K562 (cell line): ENCODE measurements around the gene QPRT. TPM values are rescaled to one million over a fixed set of nuclear protein-coding genes. Genes with fewer than 3 reads are reported as not detected.
A peak's percentile ranks its signal among the peaks of the same experiment; 100 is the strongest.
"Not testable (repeated sequence)": the region's sequence is repeated elsewhere in the genome, so short reads cannot be mapped to it uniquely, and the experiment has no call there.

Experiments
- ATAC-seq: fragments of 200-7000 bp; cut with Tn5 transposase; 3 replicates; pipeline ENCODE4 v1.9.1; 2020; ENCODE audit warnings: moderate library complexity
- BruUV-seq: library from RNA; stranded (reverse); fragments of 400-500 nt; replicated peaks from 2 replicates; lab custom pipeline; 2021; lab: Mats Ljungman, UMichigan
- CTCF ChIA-PET: fragments of 300-600 bp; formaldehyde crosslinking; extraction: SDS; loops from one replicate; lab custom pipeline; 2021; ENCODE audit warnings: low intra/inter-chr PET ratio; lab: Yijun Ruan, JAX
- POLR2A ChIA-PET: fragments of 300-600, 350-650 bp; sonication (Branson Sonifier 250); formaldehyde crosslinking; extraction: SDS; loops from one replicate; lab custom pipeline; 2021; ENCODE audit warnings: antibody characterized with exemption, inconsistent platforms; lab: Yijun Ruan, JAX
- DNase-seq, 4 experiments: peaks; one replicate each; pipeline versions ENCODE4 v3.0.0 to v3.0.0-alpha.2; 2011 to 2018; ENCODE audit warnings: low spot score in 3 of 4, mixed read lengths in 3 of 4; ENCODE audit errors: extremely low read depth in 1 of 4
- FAIRE-seq: peaks from 2 replicates; lab custom pipeline; 2011; peaks lifted over from hg19 to GRCh38; lab: Jason Lieb, UNC
- H2AFZ ChIP-seq: 2 replicates; pipeline ENCODE4 v1.6.0; 2011; ENCODE audit warnings: low read depth, low read length, control low read depth, inconsistent platforms
- H3K27ac ChIP-seq: fragments of 200-600 bp; 3 replicates; pipeline ENCODE4 v1.8.0; 2011; ENCODE audit warnings: low read depth, mild to moderate bottlenecking, control low read depth, inconsistent platforms, low read length, moderate library complexity, mixed read lengths; ENCODE audit errors: extremely low read depth
- H3K27me3 ChIP-seq, 2 experiments: fragments of 300-600 bp in 1 of 2; 2 replicates in 1 of 2; 3 replicates in 1 of 2; pipeline versions ENCODE4 v1.6.0 to v1.8.0; 2011; ENCODE audit warnings: inconsistent platforms in 2 of 2, low read length in 2 of 2, mild to moderate bottlenecking in 1 of 2, mixed read lengths in 1 of 2, moderate library complexity in 1 of 2; ENCODE audit not compliant: control insufficient read depth in 2 of 2, insufficient read depth in 2 of 2
- H3K36me3 ChIP-seq: fragments of 300-600 bp; 3 replicates; pipeline ENCODE4 v1.8.0; 2011; ENCODE audit warnings: mild to moderate bottlenecking, low read length, inconsistent platforms; ENCODE audit not compliant: control insufficient read depth, insufficient read depth
- H3K4me1 ChIP-seq, 2 experiments: fragments of 200-600 bp in 1 of 2; replicated peaks in 1 of 2; 2 replicates in 1 of 2; 3 replicates in 1 of 2; pipeline versions ENCODE4 v1.5.1 to v1.8.0; 2011; ENCODE audit warnings: inconsistent platforms in 2 of 2, low read length in 2 of 2, mild to moderate bottlenecking in 1 of 2, mixed read lengths in 1 of 2, moderate library complexity in 1 of 2; ENCODE audit not compliant: control insufficient read depth in 2 of 2, insufficient read depth in 2 of 2
- H3K4me2 ChIP-seq: 2 replicates; pipeline ENCODE4 v1.6.1; 2011; ENCODE audit warnings: low read length, control low read depth, inconsistent platforms, mixed read lengths; ENCODE audit not compliant: insufficient read depth
- H3K4me3 ChIP-seq: fragments of 200-600 bp; sonication (generic), shearing (Covaris generic); 2 replicates; pipeline ENCODE4 v1.5.1; 2016; ENCODE audit warnings: control low read depth, inconsistent platforms
- H3K79me2 ChIP-seq: fragments of 200-600 bp; 3 replicates; pipeline ENCODE4 v1.8.0; 2011; ENCODE audit warnings: low read length, inconsistent platforms; ENCODE audit not compliant: control insufficient read depth, insufficient read depth
- H3K9ac ChIP-seq, 2 experiments: 2 replicates each; pipeline versions ENCODE4 v1.6.0 to v1.6.1; 2011; ENCODE audit warnings: low read depth in 2 of 2, low read length in 2 of 2, control low read depth in 1 of 2, inconsistent platforms in 1 of 2, mild to moderate bottlenecking in 1 of 2, mixed read lengths in 1 of 2; ENCODE audit not compliant: insufficient read depth in 1 of 2
- H3K9me1 ChIP-seq: one replicate; pipeline ENCODE4 v1.6.0; 2011; ENCODE audit warnings: inconsistent platforms, mild to moderate bottlenecking, low read length, moderate library complexity; ENCODE audit not compliant: control insufficient read depth, insufficient read depth
- H3K9me3 ChIP-seq: replicated peaks from 2 replicates; pipeline ENCODE4 v1.5.1; 2011; ENCODE audit warnings: low read depth, low read length, inconsistent platforms; ENCODE audit not compliant: control insufficient read depth, insufficient read depth
- H4K20me1 ChIP-seq: replicated peaks from 2 replicates; pipeline ENCODE4 v1.6.1; 2011; ENCODE audit warnings: low read length, inconsistent platforms, mixed read lengths; ENCODE audit not compliant: control insufficient read depth, insufficient read depth
- CEBPZ ChIP-seq: fragments of 150-350 bp; IDR thresholded peaks from 2 replicates; pipeline ENCODE4 v1.6.1; 2014; ENCODE audit warnings: low read depth, mild to moderate bottlenecking, low read length, borderline replicate concordance
- E4F1 ChIP-seq: fragments of 250-450 bp; sonication (Bioruptor Pico); IDR thresholded peaks from 2 replicates; pipeline ENCODE4 v1.5.0; 2021; ENCODE audit warnings: mild to moderate bottlenecking, borderline replicate concordance
- FOXJ2 ChIP-seq: fragments of 200-800 bp; sonication (Bioruptor generic); IDR thresholded peaks from 2 replicates; pipeline ENCODE4 v1.6.1; 2016; ENCODE audit warnings: missing genetic modification characterization, missing compliant biosample characterization
- ILK ChIP-seq: fragments of 450-650 bp; IDR thresholded peaks from 2 replicates; pipeline ENCODE4 v1.6.1; 2016; ENCODE audit warnings: missing genetic modification characterization, low read depth, mild to moderate bottlenecking, missing compliant biosample characterization, moderate library complexity, borderline replicate concordance
- TAF7 ChIP-seq: fragments of 450-650 bp; IDR thresholded peaks from 2 replicates; pipeline ENCODE4 v1.6.1; 2016; ENCODE audit warnings: missing genetic modification characterization, missing compliant biosample characterization
- ZNF184 ChIP-seq: sonication (generic); formaldehyde crosslinking; IDR thresholded peaks from 2 replicates; pipeline ENCODE4 v1.5.0; 2020; ENCODE audit warnings: missing genetic modification reagents
- ZNF444 ChIP-seq: fragments of 250-450 bp; sonication (Bioruptor Pico); IDR thresholded peaks from 2 replicates; pipeline ENCODE4 v1.4.0; 2020; ENCODE audit warnings: mild to moderate bottlenecking, moderate library complexity
- ZNF766 ChIP-seq: fragments of 200-800 bp; sonication (Bioruptor generic); conservative IDR thresholded peaks from 2 replicates; pipeline ENCODE4 v1.6.1; 2016; ENCODE audit warnings: missing genetic modification characterization, missing compliant biosample characterization
- WGBS: fragments of 100-300 bp; shearing (Covaris generic); methylation state at CpG from one replicate; pipeline ENCODE4 v1.1.6; 2016; ENCODE audit warnings: low coverage, mixed read lengths; ENCODE audit not compliant: insufficient coverage; ENCODE audit errors: missing lambda C conversion rate; 5-methylcytosine and 5-hydroxymethylcytosine counted together
- in situ Hi-C: fragments of 300-500 bp; cut with MboI; formaldehyde crosslinking; loops from 4 replicates; pipeline ENCODE4 v1.15.0; 2018; ENCODE audit warnings: inconsistent platforms, mixed read lengths
- intact Hi-C: fragments of 100-400 bp; cut with micrococcal nuclease; formaldehyde crosslinking; loops from 2 replicates; pipeline ENCODE4 v1.14.2; 2022
- polyA plus RNA-seq, 8 experiments: library from polyadenylated mRNA; depleted of rRNA in 4 of 8; stranded (reverse) in 5 of 8; unstranded in 3 of 8; fragments of >200 nt; fragmentation: Nextera tagmentation in 2 of 8; fragmentation: Illumina TruSeq in 1 of 8; extraction: Ambion mirVana in 2 of 8; extraction: Trizol in 1 of 8; gene quantifications; 2 replicates each; pipeline versions ENCODE4 v1.2.1 to v1.2.3, GENCODE V29; 2011 to 2014; ENCODE audit warnings: inconsistent platforms in 1 of 8, missing spikeins in 1 of 8
- total RNA-seq, 7 experiments: library from RNA; depleted of rRNA in 6 of 7; stranded (reverse); fragments of >200 nt in 6 of 7; fragmentation: Illumina TruSeq in 2 of 7; extraction: Trizol in 2 of 7; gene quantifications; 2 replicates each; pipeline versions ENCODE4 v1.2.1 to v1.2.3, GENCODE V29; 2011 to 2021; ENCODE audit warnings: low replicate concordance in 1 of 7

QPRT gene
- total and polyA plus RNA-seq, 9 of the 15 experiments (the other 6 are each of a cell fraction or from before 2014, with no cell fraction given): 7.7 to 112 (median 64.1) TPM

- H3K9ac ChIP-seq, H3K9me1 ChIP-seq, H3K79me2 ChIP-seq, ATAC-seq, DNase-seq, H3K27me3 ChIP-seq, H3K4me1 ChIP-seq, H3K4me3 ChIP-seq, H3K36me3 ChIP-seq, H3K4me2 ChIP-seq, in situ Hi-C loops, H3K9me3 ChIP-seq, H4K20me1 ChIP-seq, BruUV-seq, FAIRE-seq, H2AFZ ChIP-seq, H3K27ac ChIP-seq, intact Hi-C loops, CTCF ChIA-PET: not testable (repeated sequence)
- POLR2A ChIA-PET: interaction anchor here (0.7 to 1.4 kb wide), 2 partner anchors 72 to 84 kb away, joined by 3 read pairs; partner anchors contain the start of gene PAGR1
- TF ChIP-seq ZNF766: 0 out of 2 replicates have a peak, but pooled peaks have one; percentile 30
- 43% methylated on average over 13 of the region's 13 CpGs for WGBS
These were observed 53.0 kb downstream of the QPRT start for GRCh38 chr16:29731768-29732601.

- peaks cover 2 to 8% of the 10 kb centered on the region in 2 experiments; a peak in 3 of 5 replicates for H3K4me1 ChIP-seq
- H3K9ac ChIP-seq: no peak overlapping the region
- no peak overlapping the region for H2AFZ ChIP-seq
- WGBS: 21% methylated on average over 1 of the region's 1 CpG
- ChIA-PET POLR2A (interaction anchor here (0.6 kb wide), 1 partner anchor 69 kb away, joined by 3 read pairs; no protein-coding TSS in a partner anchor), CTCF (no interaction called here)
- no peak overlapping the region for H3K4me2 ChIP-seq
- no peaks in the 10 kb centered on the region for H4K20me1 ChIP-seq
- in situ Hi-C loops: no loop called here
- no peak overlapping the region for H3K4me3 ChIP-seq
- H3K36me3 ChIP-seq: no peaks in the 10 kb centered on the region
- FAIRE-seq (no peak), DNase-seq (no peak), ATAC-seq (no peak)
- no peaks in the 10 kb centered on the region for H3K9me3 ChIP-seq
- BruUV-seq: no TSS peak
- no peaks in the 10 kb centered on the region for H3K79me2 ChIP-seq
- H3K9me1 ChIP-seq: no peaks in the 10 kb centered on the region
- H3K27me3 ChIP-seq: peaks cover 0 to 3% of the 10 kb centered on the region in 2 experiments; a peak in 1 of 5 replicates
- no peak overlapping the region for H3K27ac ChIP-seq
- intact Hi-C loops: no loop called here
- no peak for TF ChIP-seq TAF7 (tag)
- TF ChIP-seq ZNF184 (CRISPR knock-in tag): no peak
- no peak for TF ChIP-seq FOXJ2 (tag)
- TF ChIP-seq ZNF444 (CRISPR knock-in tag): no peak
- TF ChIP-seq CEBPZ: no peak
- no peak for TF ChIP-seq ILK (tag)
- TF ChIP-seq E4F1 (CRISPR knock-in tag): no peak
These were observed 55.8 kb downstream of the QPRT start for GRCh38 chr16:29734786-29735185.
